ENCODE data around the gene CITED4.
A peak's percentile ranks its signal among the peaks of the same experiment; 100 is the strongest.

The CITED4 gene

GRCh38 chr1:40862008-40862863 is at the start of gene CITED4:
Gene CITED4 (minus strand): TSS chr1:40862363. CDS start chr1:40862127, 236 bp downstream.
- H3K27me3 ChIP-seq (ENCODE audit: control insufficient read depth, insufficient read depth, low read length), result peaks cover 34% of the 10 kb centered on the region
- no peaks in the 10 kb centered on the region for H3K9me3 ChIP-seq (ENCODE audit: control insufficient read depth, insufficient read depth, low read depth, low read length)
- peaks cover 13% of the 10 kb centered on the region for H3K4me1 ChIP-seq (ENCODE audit: control insufficient read depth, insufficient read depth, low read length)
- H3K27ac ChIP-seq (ENCODE audit: low read depth, low read length), result no peak within 1 kb of the TSS
- H3K36me3 ChIP-seq (ENCODE audit: control insufficient read depth, insufficient read depth, low read length), result no peaks in the 10 kb centered on the region
- peak within 1 kb of the TSS; percentile 37 for H3K9ac ChIP-seq (ENCODE audit: low read length)
- H3K4me3 ChIP-seq (ENCODE audit: low read depth, low read length), result peak within 1 kb of the TSS; percentile 68

- H3K9me3 ChIP-seq (ENCODE audit: control insufficient read depth, insufficient read depth, low read depth, low read length), result no peaks in the 10 kb centered on the region
- H3K4me1 ChIP-seq (ENCODE audit: control insufficient read depth, insufficient read depth, low read length), result no peaks in the 10 kb centered on the region
- no peak overlapping the region for H3K27ac ChIP-seq (ENCODE audit: low read depth, low read length)
- no peak overlapping the region for H3K9ac ChIP-seq (ENCODE audit: low read length)
- no peak overlapping the region for H3K4me3 ChIP-seq (ENCODE audit: low read depth, low read length)
- no peaks in the 10 kb centered on the region for H3K36me3 ChIP-seq (ENCODE audit: control insufficient read depth, insufficient read depth, low read length)
- H3K27me3 ChIP-seq (ENCODE audit: control insufficient read depth, insufficient read depth, low read length), result no peaks in the 10 kb centered on the region
Measured at GRCh38 chr1:40911105-40911504, 48.9 kb upstream of the CITED4 start.

- Histone ChIP-seq H3K9me3 (ENCODE audit: control insufficient read depth, insufficient read depth, low read depth, low read length) (no peaks in the 10 kb centered on the region), H3K4me3 (ENCODE audit: low read depth, low read length) (no peak overlapping the region), H3K4me1 (ENCODE audit: control insufficient read depth, insufficient read depth, low read length) (no peaks in the 10 kb centered on the region), H3K36me3 (ENCODE audit: control insufficient read depth, insufficient read depth, low read length) (no peaks in the 10 kb centered on the region), H3K9ac (ENCODE audit: low read length) (no peak overlapping the region), H3K27ac (ENCODE audit: low read depth, low read length) (no peak overlapping the region), H3K27me3 (ENCODE audit: control insufficient read depth, insufficient read depth, low read length) (no peaks in the 10 kb centered on the region)
Measured at GRCh38 chr1:40909281-40909680, 47.1 kb upstream of the CITED4 start.

GRCh38 chr1:40908350-40908749 is 46.2 kb upstream of the CITED4 start:
- Histone ChIP-seq H3K27ac (ENCODE audit: low read depth, low read length) (no peak overlapping the region), H3K9me3 (ENCODE audit: control insufficient read depth, insufficient read depth, low read depth, low read length) (no peaks in the 10 kb centered on the region), H3K4me3 (ENCODE audit: low read depth, low read length) (no peak overlapping the region), H3K27me3 (ENCODE audit: control insufficient read depth, insufficient read depth, low read length) (no peaks in the 10 kb centered on the region), H3K9ac (ENCODE audit: low read length) (no peak overlapping the region), H3K36me3 (ENCODE audit: control insufficient read depth, insufficient read depth, low read length) (no peaks in the 10 kb centered on the region), H3K4me1 (ENCODE audit: control insufficient read depth, insufficient read depth, low read length) (no peaks in the 10 kb centered on the region)

GRCh38 chr1:40907899-40908298 is 45.7 kb upstream of the CITED4 start:
- Histone ChIP-seq H3K27me3 (ENCODE audit: control insufficient read depth, insufficient read depth, low read length) (no peaks in the 10 kb centered on the region), H3K36me3 (ENCODE audit: control insufficient read depth, insufficient read depth, low read length) (no peaks in the 10 kb centered on the region), H3K9ac (ENCODE audit: low read length) (no peak overlapping the region), H3K27ac (ENCODE audit: low read depth, low read length) (no peak overlapping the region), H3K9me3 (ENCODE audit: control insufficient read depth, insufficient read depth, low read depth, low read length) (no peaks in the 10 kb centered on the region), H3K4me3 (ENCODE audit: low read depth, low read length) (no peak overlapping the region), H3K4me1 (ENCODE audit: control insufficient read depth, insufficient read depth, low read length) (no peaks in the 10 kb centered on the region)

- Histone ChIP-seq H3K27ac (ENCODE audit: low read depth, low read length) (no peak overlapping the region), H3K4me3 (ENCODE audit: low read depth, low read length) (no peak overlapping the region), H3K9ac (ENCODE audit: low read length) (no peak overlapping the region), H3K27me3 (ENCODE audit: control insufficient read depth, insufficient read depth, low read length) (no peaks in the 10 kb centered on the region), H3K4me1 (ENCODE audit: control insufficient read depth, insufficient read depth, low read length) (no peaks in the 10 kb centered on the region), H3K9me3 (ENCODE audit: control insufficient read depth, insufficient read depth, low read depth, low read length) (no peaks in the 10 kb centered on the region), H3K36me3 (ENCODE audit: control insufficient read depth, insufficient read depth, low read length) (no peaks in the 10 kb centered on the region)
Measured at GRCh38 chr1:40906781-40907400, 44.7 kb upstream of the CITED4 start.

- Histone ChIP-seq H3K27ac (ENCODE audit: low read depth, low read length) (no peak overlapping the region), H3K36me3 (ENCODE audit: control insufficient read depth, insufficient read depth, low read length) (no peaks in the 10 kb centered on the region), H3K9ac (ENCODE audit: low read length) (no peak overlapping the region), H3K9me3 (ENCODE audit: control insufficient read depth, insufficient read depth, low read depth, low read length) (no peaks in the 10 kb centered on the region), H3K4me1 (ENCODE audit: control insufficient read depth, insufficient read depth, low read length) (no peaks in the 10 kb centered on the region), H3K27me3 (ENCODE audit: control insufficient read depth, insufficient read depth, low read length) (no peaks in the 10 kb centered on the region), H3K4me3 (ENCODE audit: low read depth, low read length) (no peak overlapping the region)
Measured at GRCh38 chr1:40905061-40905460, 42.9 kb upstream of the CITED4 start.

- H3K27ac ChIP-seq (ENCODE audit: low read depth, low read length), result no peak overlapping the region
- no peaks in the 10 kb centered on the region for H3K36me3 ChIP-seq (ENCODE audit: control insufficient read depth, insufficient read depth, low read length)
- no peak overlapping the region for H3K4me3 ChIP-seq (ENCODE audit: low read depth, low read length)
- H3K9ac ChIP-seq (ENCODE audit: low read length), result no peak overlapping the region
- no peaks in the 10 kb centered on the region for H3K9me3 ChIP-seq (ENCODE audit: control insufficient read depth, insufficient read depth, low read depth, low read length)
- no peaks in the 10 kb centered on the region for H3K27me3 ChIP-seq (ENCODE audit: control insufficient read depth, insufficient read depth, low read length)
- peaks cover 7% of the 10 kb centered on the region; the same call in 1 of the 2 replicates for H3K4me1 ChIP-seq (ENCODE audit: control insufficient read depth, insufficient read depth, low read length)
Measured at GRCh38 chr1:40903106-40903505, 40.9 kb upstream of the CITED4 start.

- H3K4me3 ChIP-seq (ENCODE audit: low read depth, low read length), result no peak overlapping the region
- no peaks in the 10 kb centered on the region for H3K9me3 ChIP-seq (ENCODE audit: control insufficient read depth, insufficient read depth, low read depth, low read length)
- peaks cover 7% of the 10 kb centered on the region; the same call in 1 of the 2 replicates for H3K4me1 ChIP-seq (ENCODE audit: control insufficient read depth, insufficient read depth, low read length)
- no peaks in the 10 kb centered on the region for H3K27me3 ChIP-seq (ENCODE audit: control insufficient read depth, insufficient read depth, low read length)
- H3K27ac ChIP-seq (ENCODE audit: low read depth, low read length), result no peak overlapping the region
- no peak overlapping the region for H3K9ac ChIP-seq (ENCODE audit: low read length)
- H3K36me3 ChIP-seq (ENCODE audit: control insufficient read depth, insufficient read depth, low read length), result no peaks in the 10 kb centered on the region
Measured at GRCh38 chr1:40901886-40902852, 40.0 kb upstream of the CITED4 start.

GRCh38 chr1:40899230-40899870 is 37.2 kb upstream of the CITED4 start:
- Histone ChIP-seq H3K4me1 (ENCODE audit: control insufficient read depth, insufficient read depth, low read length) (peaks cover 7% of the 10 kb centered on the region; the same call in 1 of the 2 replicates), H3K27ac (ENCODE audit: low read depth, low read length) (no peak overlapping the region), H3K4me3 (ENCODE audit: low read depth, low read length) (no peak overlapping the region)

More at GRCh38 chr1:40899230-40899870, 37.2 kb upstream of the CITED4 start:
- no peak overlapping the region for H3K9ac ChIP-seq (ENCODE audit: low read length)
- peaks cover 16% of the 10 kb centered on the region for H3K9me3 ChIP-seq (ENCODE audit: control insufficient read depth, insufficient read depth, low read depth, low read length)
- H3K27me3 ChIP-seq (ENCODE audit: control insufficient read depth, insufficient read depth, low read length), result no peaks in the 10 kb centered on the region
- H3K36me3 ChIP-seq (ENCODE audit: control insufficient read depth, insufficient read depth, low read length), result no peaks in the 10 kb centered on the region

Data from HUES6 (cell line).